GM23338 (cell line): ENCODE results near the gene KCNK1. TPM values are rescaled to one million over a fixed set of nuclear protein-coding genes. Genes with fewer than 3 reads are reported as not detected.

ENCODE experiments used
- ATAC-seq: fragments of 200-7000 bp; cut with Tn5 transposase; 3 replicates; pipeline ENCODE4 v1.9.1; 2020
- DNase-seq: peaks from one replicate; pipeline ENCODE4 v3.0.0-alpha.2; 2015; ENCODE audit warnings: low spot score
- H2AFZ ChIP-seq: fragments of 200-600 bp; sonication (generic); 2 replicates; pipeline ENCODE4 v1.8.0; 2016; ENCODE audit warnings: antibody characterized with exemption, mild to moderate bottlenecking, moderate library complexity
- H3F3A ChIP-seq: fragments of 200-600 bp; sonication (generic); replicated peaks from 2 replicates; pipeline ENCODE4 v1.8.0; 2017; ENCODE audit warnings: antibody characterized with exemption, mixed run types, low read depth
- H3K27ac ChIP-seq: fragments of 200-600 bp; sonication (generic); 2 replicates; pipeline ENCODE4 v1.6.1; 2016; ENCODE audit warnings: low read depth
- H3K27me3 ChIP-seq: fragments of 200-600 bp; sonication (generic); 2 replicates; pipeline ENCODE4 v1.8.0; 2016; ENCODE audit warnings: mild to moderate bottlenecking, mixed run types, moderate library complexity; ENCODE audit not compliant: insufficient read depth
- H3K36me3 ChIP-seq: fragments of 200-600 bp; sonication (generic); 2 replicates; pipeline ENCODE4 v1.8.0; 2016; ENCODE audit warnings: mild to moderate bottlenecking; ENCODE audit not compliant: insufficient read depth
- H3K4me1 ChIP-seq: fragments of 200-600 bp; sonication (generic); 2 replicates; pipeline ENCODE4 v1.8.0; 2016; ENCODE audit warnings: mild to moderate bottlenecking, moderate library complexity; ENCODE audit not compliant: insufficient read depth
- H3K4me2 ChIP-seq: fragments of 200-600 bp; sonication (generic); 2 replicates; pipeline ENCODE4 v1.7.1; 2017; ENCODE audit warnings: mixed run types
- H3K4me3 ChIP-seq: fragments of 200-600 bp; sonication (generic); 2 replicates; pipeline ENCODE4 v1.6.1; 2016; ENCODE audit warnings: mixed run types
- H3K79me2 ChIP-seq: fragments of 200-600 bp; sonication (generic); replicated peaks from 2 replicates; pipeline ENCODE4 v1.8.0; 2017; ENCODE audit warnings: mild to moderate bottlenecking; ENCODE audit not compliant: insufficient read depth
- H3K9me2 ChIP-seq: fragments of 200-600 bp; sonication (generic); 2 replicates; pipeline ENCODE4 v1.8.0; 2017; ENCODE audit not compliant: insufficient read depth
- H4K20me1 ChIP-seq: fragments of 200-600 bp; sonication (generic); replicated peaks from 2 replicates; pipeline ENCODE4 v1.8.0; 2017; ENCODE audit warnings: mild to moderate bottlenecking; ENCODE audit not compliant: insufficient read depth
- H3K27ac Mint-ChIP-seq: 2 replicates; pipeline ENCODE4 v1.8.0; 2020; ENCODE audit warnings: inconsistent platforms, mild to moderate bottlenecking, moderate library complexity, mixed read lengths
- H3K27me3 Mint-ChIP-seq: 3 replicates; pipeline ENCODE4 v1.8.0; 2022; ENCODE audit warnings: low read depth, mild to moderate bottlenecking, moderate library complexity, mixed read lengths, inconsistent platforms; ENCODE audit not compliant: insufficient read depth, poor library complexity
- H3K36me3 Mint-ChIP-seq: 3 replicates; pipeline ENCODE4 v1.8.0; 2021; ENCODE audit warnings: low read depth, mild to moderate bottlenecking, inconsistent platforms, moderate library complexity, mixed read lengths
- H3K4me1 Mint-ChIP-seq: 3 replicates; pipeline ENCODE4 v1.8.0; 2020; ENCODE audit warnings: mild to moderate bottlenecking, inconsistent platforms, mixed read lengths
- H3K4me3 Mint-ChIP-seq: 3 replicates; pipeline ENCODE4 v1.8.0; 2021; ENCODE audit warnings: moderate library complexity, mild to moderate bottlenecking, inconsistent platforms, mixed read lengths
- H3K9me3 Mint-ChIP-seq: 3 replicates; pipeline ENCODE4 v1.8.0; 2020; ENCODE audit warnings: moderate library complexity, mild to moderate bottlenecking, inconsistent platforms, mixed read lengths
- CREB1 ChIP-seq: fragments of 250-450 bp; sonication (Bioruptor Pico); IDR thresholded peaks from 2 replicates; pipeline ENCODE4 v1.5.0; 2020; ENCODE audit warnings: low read depth, mild to moderate bottlenecking, moderate library complexity
- EZH2 ChIP-seq: fragments of 200-600 bp; sonication (generic); IDR thresholded peaks from one replicate; pipeline ENCODE4 v1.8.0; 2017; ENCODE audit warnings: antibody characterized with exemption, mild to moderate bottlenecking, low read depth; ENCODE audit not compliant: unreplicated experiment
- EZH2phosphoT487 ChIP-seq: fragments of 200-600 bp; sonication (generic); IDR thresholded peaks from one replicate; pipeline ENCODE4 v1.8.1; 2018; ENCODE audit warnings: antibody characterized with exemption; ENCODE audit not compliant: unreplicated experiment
- JUNB ChIP-seq: IDR thresholded peaks from one replicate; pipeline ENCODE4 v1.6.1; 2016; ENCODE audit warnings: antibody characterized with exemption; ENCODE audit not compliant: unreplicated experiment
- NANOG ChIP-seq: IDR thresholded peaks from 2 replicates; pipeline ENCODE4 v1.6.1; 2016; ENCODE audit warnings: antibody characterized with exemption, borderline replicate concordance
- POLR2AphosphoS5 ChIP-seq: IDR thresholded peaks from 2 replicates; pipeline ENCODE4 v1.6.1; 2016; ENCODE audit warnings: antibody characterized with exemption, low read depth
- ZNF114 ChIP-seq: fragments of 250-450 bp; sonication (Bioruptor Pico); IDR thresholded peaks from 2 replicates; pipeline ENCODE4 v1.5.0; 2020; ENCODE audit warnings: mild to moderate bottlenecking, moderate library complexity
- polyA plus RNA-seq: library from polyadenylated mRNA; unstranded; fragments of >200 nt; fragmentation: Nextera tagmentation; extraction: Ambion mirVana; gene quantifications from 2 replicates; pipeline ENCODE4 v1.2.1, GENCODE V29; 2016
- total RNA-seq: library from RNA; depleted of rRNA; stranded (reverse); fragments of >200 nt; shearing (Covaris generic); gene quantifications from 2 replicates; pipeline ENCODE4 v1.2.3, GENCODE V29; 2014
- TF ChIP-seq, protein P1 (sequence below): IDR thresholded peaks from one replicate; pipeline ENCODE4 v1.6.1; 2018; ENCODE audit warnings: antibody characterized with exemption; ENCODE audit not compliant: unreplicated experiment
- TF ChIP-seq, protein P2 (sequence below): fragments of 250-450 bp; sonication (Bioruptor Pico); IDR thresholded peaks from 2 replicates; pipeline ENCODE4 v1.5.0; 2020; ENCODE audit warnings: mild to moderate bottlenecking, moderate library complexity
- TF ChIP-seq, protein P3 (sequence below): IDR thresholded peaks from 2 replicates; pipeline ENCODE4 v1.6.1; 2016; ENCODE audit warnings: antibody characterized with exemption

KCNK1 gene
- total and polyA plus RNA-seq, 2 experiments from 2014 or later = 10.1 to 12.7 TPM

DNA sequence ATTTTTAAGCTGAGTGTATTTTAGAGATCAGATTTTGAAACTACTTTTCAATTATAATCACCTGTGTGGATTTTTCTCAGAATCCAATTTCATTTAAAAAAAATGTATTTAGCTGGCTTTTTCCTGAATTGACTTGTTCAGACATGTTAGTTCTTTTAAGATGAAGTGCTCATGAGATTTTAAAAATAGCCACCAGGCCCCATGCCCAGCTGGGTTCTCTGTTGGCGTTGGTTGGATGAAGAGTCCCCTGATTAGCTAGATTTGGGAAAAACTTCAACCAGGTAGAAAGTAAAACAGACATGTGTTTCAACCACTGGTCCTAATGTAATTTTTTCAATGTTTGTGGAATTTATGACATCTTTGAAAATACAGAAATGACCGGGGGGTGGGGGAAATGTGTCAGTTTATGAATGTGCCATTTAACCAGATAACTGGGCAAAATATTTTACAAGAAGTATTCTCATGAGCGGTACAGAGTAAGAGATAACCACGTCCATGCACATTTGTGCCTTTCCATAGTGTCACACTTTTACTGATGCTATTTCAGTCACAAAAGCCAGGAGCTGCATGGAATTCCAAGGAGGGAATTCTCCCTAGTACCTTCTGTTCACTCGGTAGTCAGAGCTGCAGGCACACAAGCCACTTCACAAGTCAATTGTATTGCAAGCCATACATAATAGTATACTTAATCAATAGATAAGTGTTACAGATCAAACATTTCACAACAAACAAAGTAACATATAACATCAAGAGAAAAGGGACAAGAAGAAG is 51.1 kb downstream of the KCNK1 start:
- H3K4me3 Mint-ChIP-seq = no peak overlapping the region
- H3K36me3 Mint-ChIP-seq = peaks cover 14% of the 10 kb centered on the region
- H3K27ac ChIP-seq = no peak overlapping the region
- H2AFZ ChIP-seq = no peak overlapping the region
- peaks cover 5% of the 10 kb centered on the region; the same call in 1 of the 2 replicates for H3K36me3 ChIP-seq
- no peaks in the 10 kb centered on the region for H3K27me3 Mint-ChIP-seq
- H3K4me1 Mint-ChIP-seq = no peaks in the 10 kb centered on the region; the same call in 2 of the 3 replicates
- no peak overlapping the region for H3K4me2 ChIP-seq
- no peaks in the 10 kb centered on the region for H3K79me2 ChIP-seq
- no peaks in the 10 kb centered on the region for H3K9me2 ChIP-seq
- H3K27ac Mint-ChIP-seq = no peak overlapping the region
- H4K20me1 ChIP-seq = no peaks in the 10 kb centered on the region
- H3K9me3 Mint-ChIP-seq = no peaks in the 10 kb centered on the region
- H3K4me3 ChIP-seq = no peak overlapping the region
- H3K4me1 ChIP-seq = no peaks in the 10 kb centered on the region
- TF ChIP-seq, protein P1, sequence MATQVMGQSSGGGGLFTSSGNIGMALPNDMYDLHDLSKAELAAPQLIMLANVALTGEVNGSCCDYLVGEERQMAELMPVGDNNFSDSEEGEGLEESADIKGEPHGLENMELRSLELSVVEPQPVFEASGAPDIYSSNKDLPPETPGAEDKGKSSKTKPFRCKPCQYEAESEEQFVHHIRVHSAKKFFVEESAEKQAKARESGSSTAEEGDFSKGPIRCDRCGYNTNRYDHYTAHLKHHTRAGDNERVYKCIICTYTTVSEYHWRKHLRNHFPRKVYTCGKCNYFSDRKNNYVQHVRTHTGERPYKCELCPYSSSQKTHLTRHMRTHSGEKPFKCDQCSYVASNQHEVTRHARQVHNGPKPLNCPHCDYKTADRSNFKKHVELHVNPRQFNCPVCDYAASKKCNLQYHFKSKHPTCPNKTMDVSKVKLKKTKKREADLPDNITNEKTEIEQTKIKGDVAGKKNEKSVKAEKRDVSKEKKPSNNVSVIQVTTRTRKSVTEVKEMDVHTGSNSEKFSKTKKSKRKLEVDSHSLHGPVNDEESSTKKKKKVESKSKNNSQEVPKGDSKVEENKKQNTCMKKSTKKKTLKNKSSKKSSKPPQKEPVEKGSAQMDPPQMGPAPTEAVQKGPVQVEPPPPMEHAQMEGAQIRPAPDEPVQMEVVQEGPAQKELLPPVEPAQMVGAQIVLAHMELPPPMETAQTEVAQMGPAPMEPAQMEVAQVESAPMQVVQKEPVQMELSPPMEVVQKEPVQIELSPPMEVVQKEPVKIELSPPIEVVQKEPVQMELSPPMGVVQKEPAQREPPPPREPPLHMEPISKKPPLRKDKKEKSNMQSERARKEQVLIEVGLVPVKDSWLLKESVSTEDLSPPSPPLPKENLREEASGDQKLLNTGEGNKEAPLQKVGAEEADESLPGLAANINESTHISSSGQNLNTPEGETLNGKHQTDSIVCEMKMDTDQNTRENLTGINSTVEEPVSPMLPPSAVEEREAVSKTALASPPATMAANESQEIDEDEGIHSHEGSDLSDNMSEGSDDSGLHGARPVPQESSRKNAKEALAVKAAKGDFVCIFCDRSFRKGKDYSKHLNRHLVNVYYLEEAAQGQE = no peak
- TF ChIP-seq EZH2 (no peak), JUNB (no peak), ZNF114 (CRISPR knock-in tag) (no peak), EZH2phosphoT487 (no peak), NANOG (no peak), POLR2AphosphoS5 (no peak), CREB1 (CRISPR knock-in tag) (no peak)
- TF ChIP-seq, protein P2, sequence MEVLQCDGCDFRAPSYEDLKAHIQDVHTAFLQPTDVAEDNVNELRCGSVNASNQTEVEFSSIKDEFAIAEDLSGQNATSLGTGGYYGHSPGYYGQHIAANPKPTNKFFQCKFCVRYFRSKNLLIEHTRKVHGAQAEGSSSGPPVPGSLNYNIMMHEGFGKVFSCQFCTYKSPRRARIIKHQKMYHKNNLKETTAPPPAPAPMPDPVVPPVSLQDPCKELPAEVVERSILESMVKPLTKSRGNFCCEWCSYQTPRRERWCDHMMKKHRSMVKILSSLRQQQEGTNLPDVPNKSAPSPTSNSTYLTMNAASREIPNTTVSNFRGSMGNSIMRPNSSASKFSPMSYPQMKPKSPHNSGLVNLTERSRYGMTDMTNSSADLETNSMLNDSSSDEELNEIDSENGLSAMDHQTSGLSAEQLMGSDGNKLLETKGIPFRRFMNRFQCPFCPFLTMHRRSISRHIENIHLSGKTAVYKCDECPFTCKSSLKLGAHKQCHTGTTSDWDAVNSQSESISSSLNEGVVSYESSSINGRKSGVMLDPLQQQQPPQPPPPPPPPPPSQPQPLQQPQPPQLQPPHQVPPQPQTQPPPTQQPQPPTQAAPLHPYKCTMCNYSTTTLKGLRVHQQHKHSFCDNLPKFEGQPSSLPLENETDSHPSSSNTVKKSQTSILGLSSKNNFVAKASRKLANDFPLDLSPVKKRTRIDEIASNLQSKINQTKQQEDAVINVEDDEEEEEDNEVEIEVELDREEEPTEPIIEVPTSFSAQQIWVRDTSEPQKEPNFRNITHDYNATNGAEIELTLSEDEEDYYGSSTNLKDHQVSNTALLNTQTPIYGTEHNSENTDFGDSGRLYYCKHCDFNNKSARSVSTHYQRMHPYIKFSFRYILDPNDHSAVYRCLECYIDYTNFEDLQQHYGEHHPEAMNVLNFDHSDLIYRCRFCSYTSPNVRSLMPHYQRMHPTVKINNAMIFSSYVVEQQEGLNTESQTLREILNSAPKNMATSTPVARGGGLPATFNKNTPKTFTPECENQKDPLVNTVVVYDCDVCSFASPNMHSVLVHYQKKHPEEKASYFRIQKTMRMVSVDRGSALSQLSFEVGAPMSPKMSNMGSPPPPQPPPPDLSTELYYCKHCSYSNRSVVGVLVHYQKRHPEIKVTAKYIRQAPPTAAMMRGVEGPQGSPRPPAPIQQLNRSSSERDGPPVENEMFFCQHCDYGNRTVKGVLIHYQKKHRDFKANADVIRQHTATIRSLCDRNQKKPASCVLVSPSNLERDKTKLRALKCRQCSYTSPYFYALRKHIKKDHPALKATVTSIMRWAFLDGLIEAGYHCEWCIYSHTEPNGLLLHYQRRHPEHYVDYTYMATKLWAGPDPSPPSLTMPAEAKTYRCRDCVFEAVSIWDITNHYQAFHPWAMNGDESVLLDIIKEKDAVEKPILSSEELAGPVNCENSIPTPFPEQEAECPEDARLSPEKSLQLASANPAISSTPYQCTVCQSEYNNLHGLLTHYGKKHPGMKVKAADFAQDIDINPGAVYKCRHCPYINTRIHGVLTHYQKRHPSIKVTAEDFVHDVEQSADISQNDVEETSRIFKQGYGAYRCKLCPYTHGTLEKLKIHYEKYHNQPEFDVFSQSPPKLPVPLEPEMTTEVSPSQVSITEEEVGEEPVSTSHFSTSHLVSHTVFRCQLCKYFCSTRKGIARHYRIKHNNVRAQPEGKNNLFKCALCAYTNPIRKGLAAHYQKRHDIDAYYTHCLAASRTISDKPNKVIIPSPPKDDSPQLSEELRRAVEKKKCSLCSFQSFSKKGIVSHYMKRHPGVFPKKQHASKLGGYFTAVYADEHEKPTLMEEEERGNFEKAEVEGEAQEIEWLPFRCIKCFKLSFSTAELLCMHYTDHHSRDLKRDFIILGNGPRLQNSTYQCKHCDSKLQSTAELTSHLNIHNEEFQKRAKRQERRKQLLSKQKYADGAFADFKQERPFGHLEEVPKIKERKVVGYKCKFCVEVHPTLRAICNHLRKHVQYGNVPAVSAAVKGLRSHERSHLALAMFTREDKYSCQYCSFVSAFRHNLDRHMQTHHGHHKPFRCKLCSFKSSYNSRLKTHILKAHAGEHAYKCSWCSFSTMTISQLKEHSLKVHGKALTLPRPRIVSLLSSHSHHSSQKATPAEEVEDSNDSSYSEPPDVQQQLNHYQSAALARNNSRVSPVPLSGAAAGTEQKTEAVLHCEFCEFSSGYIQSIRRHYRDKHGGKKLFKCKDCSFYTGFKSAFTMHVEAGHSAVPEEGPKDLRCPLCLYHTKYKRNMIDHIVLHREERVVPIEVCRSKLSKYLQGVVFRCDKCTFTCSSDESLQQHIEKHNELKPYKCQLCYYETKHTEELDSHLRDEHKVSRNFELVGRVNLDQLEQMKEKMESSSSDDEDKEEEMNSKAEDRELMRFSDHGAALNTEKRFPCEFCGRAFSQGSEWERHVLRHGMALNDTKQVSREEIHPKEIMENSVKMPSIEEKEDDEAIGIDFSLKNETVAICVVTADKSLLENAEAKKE (CRISPR knock-in tag) = no peak
- TF ChIP-seq, protein P3, sequence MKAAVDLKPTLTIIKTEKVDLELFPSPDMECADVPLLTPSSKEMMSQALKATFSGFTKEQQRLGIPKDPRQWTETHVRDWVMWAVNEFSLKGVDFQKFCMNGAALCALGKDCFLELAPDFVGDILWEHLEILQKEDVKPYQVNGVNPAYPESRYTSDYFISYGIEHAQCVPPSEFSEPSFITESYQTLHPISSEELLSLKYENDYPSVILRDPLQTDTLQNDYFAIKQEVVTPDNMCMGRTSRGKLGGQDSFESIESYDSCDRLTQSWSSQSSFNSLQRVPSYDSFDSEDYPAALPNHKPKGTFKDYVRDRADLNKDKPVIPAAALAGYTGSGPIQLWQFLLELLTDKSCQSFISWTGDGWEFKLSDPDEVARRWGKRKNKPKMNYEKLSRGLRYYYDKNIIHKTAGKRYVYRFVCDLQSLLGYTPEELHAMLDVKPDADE = no peak
- DNase-seq (no peak), ATAC-seq (no peak)
- no peaks in the 10 kb centered on the region for H3K27me3 ChIP-seq
- no peaks in the 10 kb centered on the region for H3F3A ChIP-seq
